Measurements from ENCODE around the gene APP.

APP gene

DNA sequence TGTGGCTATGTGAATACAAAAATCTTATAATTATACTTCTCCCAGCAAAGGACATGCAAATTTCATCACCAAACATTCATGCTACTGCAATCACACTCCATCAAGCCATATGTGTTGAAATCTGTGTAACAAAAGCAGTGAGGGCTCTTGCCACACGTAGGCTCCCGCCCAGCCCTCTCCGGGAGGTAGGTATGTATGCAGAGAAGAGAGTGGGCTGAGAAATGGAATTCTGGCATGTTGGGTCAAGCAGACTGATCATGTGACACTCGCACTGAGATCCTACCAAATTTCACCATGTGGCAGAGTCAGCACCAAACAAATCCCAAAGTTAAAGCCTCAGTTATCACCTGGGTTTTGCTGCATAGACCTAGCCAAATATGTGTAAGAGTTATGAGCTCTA is 49.7 kb downstream of the APP start:
- TF ChIP-seq EGR1 (IDR thresholded peaks at IDR 0.05) (no peak), NFIC (IDR thresholded peaks at IDR 0.05) (no peak), TAF1 (IDR thresholded peaks at IDR 0.05; ENCODE audit: low read depth) (no peak), ZBTB7A (IDR thresholded peaks at IDR 0.05; ENCODE audit: low read depth) (no peak), TCF12 (IDR thresholded peaks at IDR 0.05; ENCODE audit: low read depth) (no peak), RAD21 (IDR thresholded peaks at IDR 0.05; ENCODE audit: low read depth) (no peak), TEAD4 (IDR thresholded peaks at IDR 0.05) (no peak)

DNA sequence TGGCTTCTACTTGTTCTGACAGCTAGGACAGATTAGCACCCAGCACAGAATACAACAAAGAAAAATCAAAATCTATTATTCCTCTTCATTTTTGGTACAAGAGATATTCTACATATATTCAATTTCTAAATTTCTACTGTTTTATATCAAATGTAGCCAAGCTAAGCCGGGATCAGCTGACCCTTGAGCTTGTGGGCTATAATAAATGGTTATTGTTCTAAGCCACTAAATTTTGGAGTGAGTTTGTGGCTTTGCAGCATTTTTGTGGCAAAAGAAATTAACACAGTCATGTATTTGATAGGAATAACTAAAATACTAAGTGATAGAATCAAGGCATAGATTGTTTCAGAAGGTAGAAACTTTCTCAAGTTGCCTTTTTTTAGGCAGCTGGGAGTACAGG is 50.7 kb downstream of the APP start:
- TF ChIP-seq TCF12 (IDR thresholded peaks at IDR 0.05; ENCODE audit: low read depth) (no peak), FOXM1 (IDR thresholded peaks at IDR 0.05; ENCODE audit: borderline replicate concordance, low read depth) (no peak), YY1 (IDR thresholded peaks at IDR 0.05; ENCODE audit: low read depth) (no peak), NFIC (IDR thresholded peaks at IDR 0.05) (no peak), TEAD4 (IDR thresholded peaks at IDR 0.05) (no peak), EGR1 (IDR thresholded peaks at IDR 0.05) (no peak), ZBTB7A (IDR thresholded peaks at IDR 0.05; ENCODE audit: low read depth) (no peak), EP300 (IDR thresholded peaks at IDR 0.05; ENCODE audit: borderline replicate concordance) (no peak), CREB1 (IDR thresholded peaks at IDR 0.05; ENCODE audit: low read depth) (no peak), RAD21 (IDR thresholded peaks at IDR 0.05; ENCODE audit: low read depth) (no peak), TAF1 (IDR thresholded peaks at IDR 0.05; ENCODE audit: low read depth) (no peak)
- TF ChIP-seq, protein P1, sequence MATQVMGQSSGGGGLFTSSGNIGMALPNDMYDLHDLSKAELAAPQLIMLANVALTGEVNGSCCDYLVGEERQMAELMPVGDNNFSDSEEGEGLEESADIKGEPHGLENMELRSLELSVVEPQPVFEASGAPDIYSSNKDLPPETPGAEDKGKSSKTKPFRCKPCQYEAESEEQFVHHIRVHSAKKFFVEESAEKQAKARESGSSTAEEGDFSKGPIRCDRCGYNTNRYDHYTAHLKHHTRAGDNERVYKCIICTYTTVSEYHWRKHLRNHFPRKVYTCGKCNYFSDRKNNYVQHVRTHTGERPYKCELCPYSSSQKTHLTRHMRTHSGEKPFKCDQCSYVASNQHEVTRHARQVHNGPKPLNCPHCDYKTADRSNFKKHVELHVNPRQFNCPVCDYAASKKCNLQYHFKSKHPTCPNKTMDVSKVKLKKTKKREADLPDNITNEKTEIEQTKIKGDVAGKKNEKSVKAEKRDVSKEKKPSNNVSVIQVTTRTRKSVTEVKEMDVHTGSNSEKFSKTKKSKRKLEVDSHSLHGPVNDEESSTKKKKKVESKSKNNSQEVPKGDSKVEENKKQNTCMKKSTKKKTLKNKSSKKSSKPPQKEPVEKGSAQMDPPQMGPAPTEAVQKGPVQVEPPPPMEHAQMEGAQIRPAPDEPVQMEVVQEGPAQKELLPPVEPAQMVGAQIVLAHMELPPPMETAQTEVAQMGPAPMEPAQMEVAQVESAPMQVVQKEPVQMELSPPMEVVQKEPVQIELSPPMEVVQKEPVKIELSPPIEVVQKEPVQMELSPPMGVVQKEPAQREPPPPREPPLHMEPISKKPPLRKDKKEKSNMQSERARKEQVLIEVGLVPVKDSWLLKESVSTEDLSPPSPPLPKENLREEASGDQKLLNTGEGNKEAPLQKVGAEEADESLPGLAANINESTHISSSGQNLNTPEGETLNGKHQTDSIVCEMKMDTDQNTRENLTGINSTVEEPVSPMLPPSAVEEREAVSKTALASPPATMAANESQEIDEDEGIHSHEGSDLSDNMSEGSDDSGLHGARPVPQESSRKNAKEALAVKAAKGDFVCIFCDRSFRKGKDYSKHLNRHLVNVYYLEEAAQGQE (IDR thresholded peaks at IDR 0.05; ENCODE audit: low read depth), result no peak
- TF ChIP-seq, protein P2, sequence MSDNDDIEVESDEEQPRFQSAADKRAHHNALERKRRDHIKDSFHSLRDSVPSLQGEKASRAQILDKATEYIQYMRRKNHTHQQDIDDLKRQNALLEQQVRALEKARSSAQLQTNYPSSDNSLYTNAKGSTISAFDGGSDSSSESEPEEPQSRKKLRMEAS (IDR thresholded peaks at IDR 0.05), result no peak
- TF ChIP-seq, protein P3, sequence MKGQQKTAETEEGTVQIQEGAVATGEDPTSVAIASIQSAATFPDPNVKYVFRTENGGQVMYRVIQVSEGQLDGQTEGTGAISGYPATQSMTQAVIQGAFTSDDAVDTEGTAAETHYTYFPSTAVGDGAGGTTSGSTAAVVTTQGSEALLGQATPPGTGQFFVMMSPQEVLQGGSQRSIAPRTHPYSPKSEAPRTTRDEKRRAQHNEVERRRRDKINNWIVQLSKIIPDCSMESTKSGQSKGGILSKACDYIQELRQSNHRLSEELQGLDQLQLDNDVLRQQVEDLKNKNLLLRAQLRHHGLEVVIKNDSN (IDR thresholded peaks at IDR 0.05), result no peak

DNA sequence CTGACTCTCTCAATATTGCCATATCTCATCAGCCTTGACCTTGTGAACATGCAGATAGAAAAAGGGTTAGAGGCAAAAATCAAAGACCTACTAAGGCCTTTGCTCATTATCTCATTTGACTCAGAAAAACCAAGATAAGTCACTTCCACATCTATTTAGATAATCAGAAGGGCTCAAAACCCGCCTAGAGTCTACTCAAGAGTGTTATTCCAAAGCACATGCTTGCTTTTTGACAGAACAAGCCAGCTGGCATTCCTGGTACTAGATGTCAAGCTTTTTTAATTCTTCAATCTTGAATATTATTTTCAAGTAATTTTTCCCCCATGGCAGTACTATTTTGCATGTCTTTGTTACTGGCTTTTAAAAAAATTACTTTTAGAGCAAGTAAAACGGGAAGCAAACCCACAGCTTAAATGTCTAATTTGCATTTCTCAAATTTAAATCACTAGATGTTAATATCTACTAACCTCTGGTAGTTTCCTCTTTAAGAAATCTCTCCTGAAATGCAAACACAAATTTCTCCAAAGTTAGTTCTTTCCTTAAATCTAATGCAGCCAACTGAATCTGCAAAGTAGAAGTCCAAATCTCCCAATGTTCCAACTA is 51.5 kb downstream of the APP start:
- TF ChIP-seq, protein P2 (IDR thresholded peaks at IDR 0.05), result no peak
- TF ChIP-seq, protein P3 (IDR thresholded peaks at IDR 0.05), result no peak
- TF ChIP-seq EGR1 (IDR thresholded peaks at IDR 0.05) (no peak), CEBPB (IDR thresholded peaks at IDR 0.05) (no peak), TEAD4 (IDR thresholded peaks at IDR 0.05) (no peak), NFIC (IDR thresholded peaks at IDR 0.05) (no peak)
- TF ChIP-seq, protein P1 (IDR thresholded peaks at IDR 0.05; ENCODE audit: low read depth), result no peak

DNA sequence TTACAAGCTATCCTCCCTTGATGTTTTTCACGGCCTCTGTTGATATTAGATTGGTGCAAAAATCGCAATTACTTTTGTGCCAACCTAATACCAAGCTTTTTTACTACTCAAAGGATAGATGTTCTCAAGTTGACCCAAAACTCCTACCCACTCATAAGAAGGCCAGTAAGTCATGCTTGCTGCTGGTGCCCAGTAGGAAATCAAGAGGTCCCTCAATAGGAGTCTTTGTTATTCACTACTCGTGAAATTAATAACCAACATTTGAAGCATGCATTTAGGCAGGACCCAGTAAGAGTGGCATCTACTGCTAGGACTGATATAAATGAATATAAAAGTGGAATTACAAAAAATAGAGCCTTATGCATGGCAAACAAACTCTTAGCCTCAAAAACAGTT is 52.6 kb downstream of the APP start:
- no peak for TF ChIP-seq CREB1 (IDR thresholded peaks at IDR 0.05; ENCODE audit: low read depth)
- TF ChIP-seq EP300 (IDR thresholded peaks at IDR 0.05; ENCODE audit: borderline replicate concordance), result no peak
- no peak for TF ChIP-seq RAD21 (IDR thresholded peaks at IDR 0.05; ENCODE audit: low read depth)
- no peak for TF ChIP-seq TAF1 (IDR thresholded peaks at IDR 0.05; ENCODE audit: low read depth)
- no peak for TF ChIP-seq NFIC (IDR thresholded peaks at IDR 0.05)
- no peak for TF ChIP-seq YY1 (IDR thresholded peaks at IDR 0.05; ENCODE audit: low read depth)
- no peak for TF ChIP-seq CEBPB (IDR thresholded peaks at IDR 0.05)
- no peak for TF ChIP-seq FOXM1 (IDR thresholded peaks at IDR 0.05; ENCODE audit: borderline replicate concordance, low read depth)
- TF ChIP-seq ZBTB7A (IDR thresholded peaks at IDR 0.05; ENCODE audit: low read depth), result no peak
- no peak for TF ChIP-seq TCF12 (IDR thresholded peaks at IDR 0.05; ENCODE audit: low read depth)
- no peak for TF ChIP-seq EGR1 (IDR thresholded peaks at IDR 0.05)
- no peak for TF ChIP-seq TEAD4 (IDR thresholded peaks at IDR 0.05)
- TF ChIP-seq, protein P1 (IDR thresholded peaks at IDR 0.05; ENCODE audit: low read depth), result no peak
- TF ChIP-seq, protein P2 (IDR thresholded peaks at IDR 0.05), result no peak
- TF ChIP-seq, protein P3 (IDR thresholded peaks at IDR 0.05), result no peak

All from Ishikawa (cell line).